HFF-Myc (cell line): ENCODE results near the gene IQSEC1.

Experiments
- DNase-seq: peaks from one replicate; pipeline ENCODE4 v3.0.0-alpha.2; 2011; ENCODE audit warnings: low read depth; ENCODE audit errors: extremely low read depth
- H3K4me3 ChIP-seq: replicated peaks from 2 replicates; pipeline ENCODE4 v1.5.1; 2011; ENCODE audit warnings: low read depth, mild to moderate bottlenecking, control low read depth, low read length
- TF ChIP-seq, protein P1 (sequence below): IDR thresholded peaks from 2 replicates; pipeline ENCODE4 v1.5.1; 2012; ENCODE audit warnings: mild to moderate bottlenecking, low read depth, low read length, control low read depth; ENCODE audit errors: missing control alignments

Gene IQSEC1

DNA sequence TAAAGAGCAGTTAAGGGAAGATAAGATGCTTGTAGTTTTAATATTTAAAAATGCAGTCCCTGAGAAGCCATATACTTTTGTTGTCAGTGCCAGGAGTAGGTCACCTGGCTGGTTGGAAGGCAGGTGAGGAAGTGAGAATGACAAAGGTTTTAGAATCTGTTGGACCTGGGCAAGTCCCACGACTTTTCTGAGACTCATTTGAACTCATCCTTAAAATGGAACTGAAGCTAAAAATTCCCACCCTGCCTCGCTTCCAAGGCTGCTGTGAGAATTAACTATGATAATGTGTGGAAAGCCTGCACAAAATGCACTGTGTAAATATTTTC lies 77.1 kb downstream of the IQSEC1 start:
- no peak for DNase-seq
- no peak overlapping the region for H3K4me3 ChIP-seq
- TF ChIP-seq, protein P1, sequence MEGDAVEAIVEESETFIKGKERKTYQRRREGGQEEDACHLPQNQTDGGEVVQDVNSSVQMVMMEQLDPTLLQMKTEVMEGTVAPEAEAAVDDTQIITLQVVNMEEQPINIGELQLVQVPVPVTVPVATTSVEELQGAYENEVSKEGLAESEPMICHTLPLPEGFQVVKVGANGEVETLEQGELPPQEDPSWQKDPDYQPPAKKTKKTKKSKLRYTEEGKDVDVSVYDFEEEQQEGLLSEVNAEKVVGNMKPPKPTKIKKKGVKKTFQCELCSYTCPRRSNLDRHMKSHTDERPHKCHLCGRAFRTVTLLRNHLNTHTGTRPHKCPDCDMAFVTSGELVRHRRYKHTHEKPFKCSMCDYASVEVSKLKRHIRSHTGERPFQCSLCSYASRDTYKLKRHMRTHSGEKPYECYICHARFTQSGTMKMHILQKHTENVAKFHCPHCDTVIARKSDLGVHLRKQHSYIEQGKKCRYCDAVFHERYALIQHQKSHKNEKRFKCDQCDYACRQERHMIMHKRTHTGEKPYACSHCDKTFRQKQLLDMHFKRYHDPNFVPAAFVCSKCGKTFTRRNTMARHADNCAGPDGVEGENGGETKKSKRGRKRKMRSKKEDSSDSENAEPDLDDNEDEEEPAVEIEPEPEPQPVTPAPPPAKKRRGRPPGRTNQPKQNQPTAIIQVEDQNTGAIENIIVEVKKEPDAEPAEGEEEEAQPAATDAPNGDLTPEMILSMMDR = no peak

DNA sequence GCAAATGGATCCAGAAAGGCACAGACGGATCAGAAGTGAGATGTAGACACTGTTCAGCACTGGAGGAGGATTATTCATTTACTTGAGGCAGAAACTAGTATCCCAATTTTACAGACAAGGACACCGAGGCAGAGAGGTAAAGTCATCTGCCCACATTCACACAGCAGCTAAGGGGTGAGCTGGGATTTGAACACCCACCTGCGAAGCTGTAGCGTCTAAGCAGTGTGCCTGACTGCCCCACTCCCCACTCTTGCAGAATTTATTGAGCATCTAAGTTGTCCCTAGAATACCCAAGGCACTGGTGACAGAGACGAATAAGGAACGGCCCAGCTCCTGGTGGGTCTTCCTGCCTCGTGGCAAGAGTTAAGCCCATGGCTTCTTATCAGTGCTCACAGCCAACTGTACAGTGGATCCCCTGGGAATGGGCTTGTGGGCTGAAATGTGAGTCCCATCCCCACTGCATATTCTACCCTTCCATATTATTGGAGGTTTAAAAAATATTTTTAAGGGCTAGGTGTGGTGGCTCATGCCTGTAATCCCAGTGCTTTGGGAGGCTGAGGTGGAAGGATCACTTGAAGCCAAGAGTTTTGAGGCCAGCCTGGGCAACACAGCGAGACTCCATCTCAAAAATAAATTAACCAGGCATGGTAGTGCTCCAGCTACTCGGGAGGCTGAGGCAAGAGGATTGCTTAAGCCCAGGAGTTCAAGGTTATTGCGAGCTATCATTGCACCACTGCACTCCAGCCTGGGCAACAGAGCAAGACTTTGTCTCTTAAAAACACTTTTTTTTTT lies 77.6 kb downstream of the IQSEC1 start:
- DNase-seq = no peak
- TF ChIP-seq, protein P1 = no peak
- H3K4me3 ChIP-seq = no peak overlapping the region

DNA sequence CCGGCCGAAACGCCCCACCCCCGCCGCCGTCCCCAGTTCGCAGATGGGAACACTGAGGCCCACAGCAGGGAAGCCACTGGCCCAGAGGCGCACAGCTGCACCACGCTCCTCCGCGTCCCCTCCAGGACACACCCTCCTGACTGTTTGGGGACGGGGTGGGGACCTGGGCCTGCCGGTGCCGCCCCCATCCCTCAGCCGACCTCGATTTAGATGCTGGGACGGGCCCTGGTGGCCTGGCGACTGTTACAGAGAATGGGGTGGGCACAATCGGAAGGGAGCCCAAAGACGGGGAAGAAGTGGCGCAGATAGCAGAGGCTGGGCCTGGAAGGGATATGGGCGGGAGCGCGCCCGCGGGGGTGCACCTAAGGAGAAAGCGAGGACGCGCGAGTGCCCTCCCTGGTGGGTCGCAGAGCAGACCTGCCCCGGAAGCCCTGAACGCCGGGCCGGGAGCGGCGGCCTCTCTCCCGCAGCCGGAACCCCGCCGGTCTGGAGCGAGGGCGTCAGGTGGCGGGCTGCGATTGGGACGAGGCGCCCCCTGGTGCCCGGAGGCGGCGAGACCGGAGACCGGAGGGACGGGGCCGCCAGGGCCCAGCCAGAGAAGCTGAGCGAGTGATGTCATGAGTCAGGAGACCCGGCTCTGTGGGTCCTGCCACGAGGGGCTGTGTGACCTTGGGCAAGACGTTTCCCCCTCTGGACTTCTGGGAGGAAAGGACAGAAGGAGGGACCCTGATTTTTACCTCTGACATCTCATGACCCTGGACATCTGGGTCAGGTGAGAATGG lies 78.4 kb downstream of the IQSEC1 start:
- peak overlapping the region; percentile 49 for H3K4me3 ChIP-seq
- no peak for DNase-seq
- TF ChIP-seq, protein P1 = peak; percentile 88

DNA sequence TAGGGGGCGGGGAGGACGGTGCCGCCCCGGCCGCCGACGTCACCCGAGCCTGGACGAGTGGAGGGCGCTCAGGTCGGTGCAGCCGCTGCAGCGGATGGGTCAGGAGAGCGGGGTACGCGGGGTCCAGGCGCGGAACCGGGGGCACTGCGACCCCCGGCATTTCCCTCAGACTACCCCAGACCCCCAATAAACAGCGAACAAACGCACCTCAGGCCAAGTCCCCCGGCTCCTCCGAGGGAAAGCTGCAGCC lies 78.9 kb downstream of the IQSEC1 start:
- DNase-seq = no peak
- H3K4me3 ChIP-seq = peak overlapping the region; percentile 49
- TF ChIP-seq, protein P1 = no peak

DNA sequence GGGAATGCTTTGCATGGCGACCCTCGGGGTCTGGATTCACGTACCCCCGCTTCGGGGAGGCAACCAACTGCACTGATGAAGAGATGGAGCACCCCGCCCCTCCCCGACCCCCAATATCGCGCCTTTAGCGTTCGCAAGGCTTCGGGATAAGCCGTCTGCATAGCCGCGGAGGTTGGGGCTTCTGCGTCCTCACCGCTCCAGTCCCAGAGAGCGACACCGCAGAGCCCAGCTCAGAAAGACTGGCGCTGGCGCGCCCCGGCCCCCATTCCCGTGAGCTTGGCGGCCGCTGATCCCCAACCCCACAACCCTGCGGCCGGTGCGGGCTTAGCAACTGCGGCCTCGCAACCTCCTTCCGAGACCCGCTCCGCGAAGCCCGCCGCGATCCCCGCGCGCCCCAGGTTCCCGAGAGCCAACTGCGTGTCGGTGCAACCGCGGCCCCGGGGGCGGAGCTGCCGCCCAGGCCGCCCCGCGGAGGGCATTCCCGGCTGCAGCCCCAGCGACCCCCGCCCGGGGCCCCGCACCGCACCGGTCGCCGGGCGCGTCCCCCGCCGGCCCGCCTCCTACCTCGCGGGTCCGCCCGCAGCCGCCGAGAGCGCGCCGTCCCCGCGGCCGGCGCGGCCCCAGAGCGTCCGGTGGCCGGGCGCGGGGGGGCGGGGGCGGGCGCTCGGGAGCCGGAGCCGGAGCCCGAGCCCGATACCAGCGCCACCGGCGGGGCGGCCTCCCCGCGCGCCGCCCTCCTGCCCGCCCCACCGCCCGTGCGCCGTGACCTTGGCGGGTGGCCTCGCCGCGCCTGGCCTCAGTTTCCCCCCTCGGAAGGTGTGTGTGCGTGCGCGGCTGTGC lies 79.5 kb downstream of the IQSEC1 start:
- TF ChIP-seq, protein P1 = no peak
- peak overlapping the region; percentile 49 for H3K4me3 ChIP-seq
- DNase-seq = no peak

DNA sequence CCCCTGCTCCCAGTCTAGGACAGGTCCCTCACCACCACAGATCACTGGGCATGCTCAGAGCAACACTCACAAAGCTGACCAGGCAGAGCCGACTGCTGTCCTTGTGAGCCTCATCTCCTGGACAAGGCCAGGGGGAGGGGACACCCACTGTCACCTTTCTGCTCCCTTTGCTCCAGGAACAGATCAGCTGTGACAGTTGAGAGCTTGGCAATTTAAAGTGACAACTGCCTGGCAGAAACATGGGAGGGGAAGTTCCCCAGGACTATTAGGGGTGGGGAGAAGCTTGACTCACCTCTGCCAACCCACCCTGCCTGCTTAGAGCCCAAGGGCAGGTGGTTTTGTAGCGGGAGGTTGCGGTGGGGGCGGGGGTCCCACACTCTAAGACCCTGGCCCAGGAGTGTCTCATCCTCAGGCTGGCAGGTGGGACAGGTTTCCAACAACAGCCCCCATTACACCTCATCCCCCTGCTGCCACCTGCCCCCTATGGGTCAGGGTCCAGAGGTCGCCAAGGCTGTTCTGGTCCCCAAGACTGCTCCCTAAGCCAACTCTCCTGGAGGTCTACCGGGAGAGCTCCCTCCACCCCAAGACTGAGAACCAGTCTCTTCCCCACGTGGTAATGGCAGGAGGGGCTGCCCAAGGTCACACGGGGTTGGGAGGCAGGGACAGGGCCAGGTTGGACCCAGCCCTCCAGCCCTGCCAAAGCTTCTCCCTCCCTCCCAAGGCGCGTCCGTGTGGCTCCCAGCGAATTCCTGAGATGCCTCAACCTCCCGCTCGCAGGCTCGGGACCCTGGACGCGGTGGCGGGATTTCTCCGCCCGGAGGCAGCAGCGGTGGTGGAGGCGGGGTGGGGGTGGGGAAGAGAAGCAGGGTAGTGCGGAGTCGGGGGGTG lies 80.4 kb downstream of the IQSEC1 start:
- H3K4me3 ChIP-seq = no peak overlapping the region
- no peak for DNase-seq
- TF ChIP-seq, protein P1 = no peak
